ENCODE results near the gene IL13.

DNA sequence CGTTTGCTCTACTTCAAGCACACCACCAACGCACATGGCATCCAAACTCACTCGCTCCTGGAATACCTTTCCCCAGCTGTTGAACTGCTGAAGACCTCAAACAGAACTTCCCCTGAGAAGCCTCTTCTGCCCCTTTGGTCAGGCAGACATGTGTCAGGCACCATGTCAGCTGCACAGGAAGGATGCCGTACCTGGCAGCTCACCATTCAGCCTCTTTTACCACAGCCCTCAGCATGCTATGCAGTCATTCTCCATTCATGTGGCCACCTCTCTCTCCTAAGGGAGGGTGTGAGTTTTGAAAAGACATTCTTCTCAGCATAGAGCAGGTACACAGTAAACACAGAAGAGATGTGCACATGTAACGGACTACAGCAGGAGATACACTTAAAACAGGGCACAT is 30.0 kb downstream of the IL13 start:
- TF ChIP-seq POLR2A (IDR thresholded peaks at IDR 0.05) = no peak
- TF ChIP-seq, protein P1, sequence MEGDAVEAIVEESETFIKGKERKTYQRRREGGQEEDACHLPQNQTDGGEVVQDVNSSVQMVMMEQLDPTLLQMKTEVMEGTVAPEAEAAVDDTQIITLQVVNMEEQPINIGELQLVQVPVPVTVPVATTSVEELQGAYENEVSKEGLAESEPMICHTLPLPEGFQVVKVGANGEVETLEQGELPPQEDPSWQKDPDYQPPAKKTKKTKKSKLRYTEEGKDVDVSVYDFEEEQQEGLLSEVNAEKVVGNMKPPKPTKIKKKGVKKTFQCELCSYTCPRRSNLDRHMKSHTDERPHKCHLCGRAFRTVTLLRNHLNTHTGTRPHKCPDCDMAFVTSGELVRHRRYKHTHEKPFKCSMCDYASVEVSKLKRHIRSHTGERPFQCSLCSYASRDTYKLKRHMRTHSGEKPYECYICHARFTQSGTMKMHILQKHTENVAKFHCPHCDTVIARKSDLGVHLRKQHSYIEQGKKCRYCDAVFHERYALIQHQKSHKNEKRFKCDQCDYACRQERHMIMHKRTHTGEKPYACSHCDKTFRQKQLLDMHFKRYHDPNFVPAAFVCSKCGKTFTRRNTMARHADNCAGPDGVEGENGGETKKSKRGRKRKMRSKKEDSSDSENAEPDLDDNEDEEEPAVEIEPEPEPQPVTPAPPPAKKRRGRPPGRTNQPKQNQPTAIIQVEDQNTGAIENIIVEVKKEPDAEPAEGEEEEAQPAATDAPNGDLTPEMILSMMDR (IDR thresholded peaks at IDR 0.05) = no peak
- TF ChIP-seq EP300 (IDR thresholded peaks at IDR 0.05) = no peak

All from tibial nerve (tissue), 4 donors.